Measurements from ENCODE around the gene KRT3. TPM values are rescaled to one million over a fixed set of nuclear protein-coding genes. Genes with fewer than 3 reads are reported as not detected.

Gene KRT3
- total and polyA plus RNA-seq, 12 donors: not detected

DNA sequence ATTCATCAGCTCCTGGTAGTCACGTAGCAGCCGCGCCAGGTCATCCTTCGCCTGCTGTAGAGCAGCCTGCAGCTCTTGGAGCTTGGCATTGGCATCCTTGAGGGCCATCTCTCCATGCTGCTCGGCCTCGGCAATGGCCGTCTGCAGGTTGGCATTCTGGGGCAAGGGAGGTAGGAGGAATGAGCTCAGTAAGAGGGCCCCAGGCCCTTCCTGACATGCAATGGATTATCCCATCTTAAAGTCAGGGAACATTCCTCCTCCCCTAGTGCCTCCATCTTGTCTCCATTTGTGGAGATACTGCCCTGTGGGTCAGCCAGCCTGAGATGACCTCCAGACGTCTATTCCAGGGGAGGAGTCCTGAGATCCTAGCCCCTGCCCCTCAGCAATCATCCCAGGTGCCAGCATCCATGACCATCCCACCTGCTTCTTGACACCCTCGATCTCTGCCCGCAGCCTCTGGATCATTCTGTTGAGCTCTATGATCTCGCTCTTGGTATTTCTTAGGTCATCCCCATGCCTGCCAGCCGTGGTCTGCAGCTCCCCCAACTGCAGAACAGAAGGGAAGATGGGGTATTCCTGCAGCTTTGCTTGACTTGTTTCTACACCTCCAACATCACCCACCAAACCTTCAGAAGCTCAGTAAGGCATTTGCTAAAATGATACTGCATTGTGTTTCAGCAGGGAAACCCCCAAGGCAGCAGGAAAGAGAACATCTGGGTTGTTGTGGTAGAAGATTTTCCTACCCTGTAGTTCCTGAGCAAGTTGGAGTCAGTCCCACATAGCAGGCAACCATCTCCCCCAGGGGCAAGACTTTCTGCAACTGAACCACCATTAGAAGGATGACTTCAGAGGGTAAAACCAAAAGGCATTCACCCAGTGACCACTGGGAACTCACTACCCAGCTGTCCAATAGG lies 4.4 kb downstream of the KRT3 start:
- Histone ChIP-seq H3K27me3 (peaks cover 17% of the 10 kb centered on the region), H3K36me3 (replicated peaks in 1 of 2) (no peaks in the 10 kb centered on the region), H3K9me3 (replicated peaks in 1 of 3) (no peaks in the 10 kb centered on the region), H3K27ac (no peak overlapping the region), H3K4me1 (replicated peaks in 1 of 2) (no peaks in the 10 kb centered on the region), H3K4me3 (no peak overlapping the region)
- no peak for DNase-seq
- intact Hi-C loops (cut with DNase I): no loop called here
- no peak for TF ChIP-seq POLR2A (IDR thresholded peaks at IDR 0.05)
- TF ChIP-seq, protein P1, sequence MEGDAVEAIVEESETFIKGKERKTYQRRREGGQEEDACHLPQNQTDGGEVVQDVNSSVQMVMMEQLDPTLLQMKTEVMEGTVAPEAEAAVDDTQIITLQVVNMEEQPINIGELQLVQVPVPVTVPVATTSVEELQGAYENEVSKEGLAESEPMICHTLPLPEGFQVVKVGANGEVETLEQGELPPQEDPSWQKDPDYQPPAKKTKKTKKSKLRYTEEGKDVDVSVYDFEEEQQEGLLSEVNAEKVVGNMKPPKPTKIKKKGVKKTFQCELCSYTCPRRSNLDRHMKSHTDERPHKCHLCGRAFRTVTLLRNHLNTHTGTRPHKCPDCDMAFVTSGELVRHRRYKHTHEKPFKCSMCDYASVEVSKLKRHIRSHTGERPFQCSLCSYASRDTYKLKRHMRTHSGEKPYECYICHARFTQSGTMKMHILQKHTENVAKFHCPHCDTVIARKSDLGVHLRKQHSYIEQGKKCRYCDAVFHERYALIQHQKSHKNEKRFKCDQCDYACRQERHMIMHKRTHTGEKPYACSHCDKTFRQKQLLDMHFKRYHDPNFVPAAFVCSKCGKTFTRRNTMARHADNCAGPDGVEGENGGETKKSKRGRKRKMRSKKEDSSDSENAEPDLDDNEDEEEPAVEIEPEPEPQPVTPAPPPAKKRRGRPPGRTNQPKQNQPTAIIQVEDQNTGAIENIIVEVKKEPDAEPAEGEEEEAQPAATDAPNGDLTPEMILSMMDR (IDR thresholded peaks at IDR 0.05): no peak
- 85 to 91% (median 88%) methylated on average over 4 to 12 of the region's 12 CpGs for WGBS, 4 donors

GRCh38 chr12:52790427-52791270 lies 5.3 kb downstream of the KRT3 start:
- H3K4me3 ChIP-seq: no peak overlapping the region
- H3K9me3 ChIP-seq (replicated peaks in 1 of 3): no peaks in the 10 kb centered on the region
- peaks cover 17% of the 10 kb centered on the region for H3K27me3 ChIP-seq
- 52 to 65% (median 59%) methylated on average over 11 to 19 of the region's 19 CpGs for WGBS, 4 donors
- no peaks in the 10 kb centered on the region for H3K4me1 ChIP-seq (replicated peaks in 1 of 2)
- TF ChIP-seq POLR2A (IDR thresholded peaks at IDR 0.05): no peak
- TF ChIP-seq, protein P1 (IDR thresholded peaks at IDR 0.05): no peak
- H3K36me3 ChIP-seq (replicated peaks in 1 of 2): no peaks in the 10 kb centered on the region
- DNase-seq: no peak
- H3K27ac ChIP-seq: no peak overlapping the region
- intact Hi-C loops (cut with DNase I): no loop called here

- 22 to 42% (median 24%) methylated on average over 16 to 50 of the region's 50 CpGs for WGBS, 4 donors
- Histone ChIP-seq H3K27me3 (peaks cover 17% of the 10 kb centered on the region), H3K4me1 (replicated peaks in 1 of 2) (no peaks in the 10 kb centered on the region), H3K4me3 (no peak overlapping the region), H3K9me3 (replicated peaks in 1 of 3) (no peaks in the 10 kb centered on the region), H3K27ac (no peak overlapping the region), H3K36me3 (replicated peaks in 1 of 2) (no peaks in the 10 kb centered on the region)
- no peak for TF ChIP-seq POLR2A (IDR thresholded peaks at IDR 0.05)
- TF ChIP-seq, protein P1 (IDR thresholded peaks at IDR 0.05): no peak
- intact Hi-C loops (cut with DNase I): no loop called here
- DNase-seq: peak in 1 of 7 donors; percentile 6
Observed at GRCh38 chr12:52789637-52790426, 6.1 kb downstream of the KRT3 start.
